ENCODE results near the gene LRRC23. TPM values are rescaled to one million over a fixed set of nuclear protein-coding genes. Genes with fewer than 3 reads are reported as not detected.

Gene LRRC23
- total and polyA plus RNA-seq, 2 donors (not counting 1 experiment from before 2014, with no cell fraction given): 5.6 to 9.6 TPM

DNA sequence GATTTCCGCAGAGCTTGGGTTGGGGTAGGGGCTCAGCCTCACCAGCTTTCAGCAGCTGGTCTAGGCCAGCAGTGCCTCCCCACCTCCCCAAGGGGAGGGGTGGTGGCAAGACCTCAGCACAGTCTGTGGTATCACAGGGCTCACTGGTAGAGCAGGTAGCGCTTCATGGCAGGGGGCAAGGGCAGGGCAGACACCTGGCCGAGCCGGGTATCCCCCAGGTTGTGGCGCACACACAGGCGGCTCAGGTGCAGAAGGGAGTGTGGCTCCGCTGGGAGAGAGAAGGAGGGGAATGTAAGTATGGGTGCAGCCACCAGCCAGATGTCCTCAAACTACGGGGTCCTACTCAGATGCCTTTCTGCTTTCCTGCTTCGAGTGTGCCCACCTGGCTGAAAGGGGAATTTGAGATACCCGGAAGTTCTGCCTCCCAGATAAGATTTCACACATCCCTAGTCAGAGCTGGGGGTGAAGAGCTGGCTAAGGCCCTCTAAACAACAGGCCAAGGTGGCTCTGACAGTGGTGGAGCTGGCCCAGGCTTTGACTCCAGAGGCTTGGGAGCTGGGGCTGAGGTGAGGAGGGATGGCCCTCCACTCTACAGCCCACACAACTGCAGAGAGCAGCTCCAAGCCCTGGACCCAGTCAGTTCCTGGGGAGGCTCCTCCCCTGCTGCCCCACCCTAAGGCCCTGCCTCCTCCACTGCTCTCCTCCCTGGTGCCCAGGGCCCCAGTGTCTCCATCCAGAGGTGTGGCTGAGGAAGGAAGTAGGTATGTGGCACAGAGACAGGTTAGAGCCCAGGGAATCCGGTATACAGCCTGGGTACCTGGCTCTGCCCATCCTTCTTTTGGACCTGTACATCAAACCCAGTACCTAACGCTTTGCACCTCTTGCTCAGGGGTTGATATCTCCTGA is 33.3 kb upstream of the LRRC23 start:
- no peaks in the 10 kb centered on the region for H3K9me3 ChIP-seq (ENCODE audit: control insufficient read depth, insufficient read depth, low read depth, low read length)
- peak overlapping the region; percentile 99 for H3K4me2 ChIP-seq (ENCODE audit: extremely low read depth, insufficient read depth, low read length)
- H3K79me2 ChIP-seq (ENCODE audit: control insufficient read depth, insufficient read depth, low read length): peaks cover 43% of the 10 kb centered on the region
- no peaks in the 10 kb centered on the region for H3K27me3 ChIP-seq (ENCODE audit: control insufficient read depth, insufficient read depth, low read length)
- H3K9ac ChIP-seq (ENCODE audit: insufficient read depth, low read length): no peak overlapping the region
- H3K4me1 ChIP-seq (ENCODE audit: control insufficient read depth, extremely low read depth, insufficient read depth, low read length): peaks cover 31% of the 10 kb centered on the region
- DNase-seq (ENCODE audit: low read depth in 2 of 2): peak in 1 of 2 donors; percentile 23
- peaks cover 4% of the 10 kb centered on the region for H4K20me1 ChIP-seq (ENCODE audit: control insufficient read depth, extremely low read depth, insufficient read depth, low read length)
- TF ChIP-seq CTCF (conservative IDR thresholded peaks at IDR 0.05 in 1 of 2, IDR thresholded peaks at IDR 0.05 in 1 of 2; ENCODE audit: low read depth in 1 of 2, low read length in 2 of 2): no peak
- H3K4me3 ChIP-seq (replicated peaks in 1 of 4; ENCODE audit: control extremely low read depth in 1 of 4, insufficient read depth in 1 of 4, low read depth in 3 of 4, low read length in 4 of 4): peak overlapping the region; percentile 81 to 94 (median 92)
- H3K27ac ChIP-seq (ENCODE audit: insufficient read depth, low read length): peak overlapping the region; percentile 4
- no peak overlapping the region for H2AFZ ChIP-seq (ENCODE audit: low read length)
- peaks cover 18% of the 10 kb centered on the region for H3K36me3 ChIP-seq (ENCODE audit: control insufficient read depth, insufficient read depth, low read length)

GRCh38 chr12:6872073-6873048 is 32.3 kb upstream of the LRRC23 start:
- Histone ChIP-seq H3K9ac (ENCODE audit: insufficient read depth, low read length) (peak overlapping the region; percentile 80), H3K4me1 (ENCODE audit: control insufficient read depth, extremely low read depth, insufficient read depth, low read length) (peaks cover 28% of the 10 kb centered on the region), H3K4me3 (replicated peaks in 1 of 4; ENCODE audit: control extremely low read depth in 1 of 4, insufficient read depth in 1 of 4, low read depth in 3 of 4, low read length in 4 of 4) (peak overlapping the region; percentile 81 to 94 (median 92)), H3K36me3 (ENCODE audit: control insufficient read depth, insufficient read depth, low read length) (peaks cover 18% of the 10 kb centered on the region), H3K4me2 (ENCODE audit: extremely low read depth, insufficient read depth, low read length) (peak overlapping the region; percentile 99), H3K27ac (ENCODE audit: insufficient read depth, low read length) (peak overlapping the region; percentile 79), H2AFZ (ENCODE audit: low read length) (no peak overlapping the region), H4K20me1 (ENCODE audit: control insufficient read depth, extremely low read depth, insufficient read depth, low read length) (peaks cover 4% of the 10 kb centered on the region), H3K79me2 (ENCODE audit: control insufficient read depth, insufficient read depth, low read length) (peaks cover 43% of the 10 kb centered on the region), H3K9me3 (ENCODE audit: control insufficient read depth, insufficient read depth, low read depth, low read length) (no peaks in the 10 kb centered on the region), H3K27me3 (ENCODE audit: control insufficient read depth, insufficient read depth, low read length) (no peaks in the 10 kb centered on the region)
- peak; percentile 58 to 63 for DNase-seq (ENCODE audit: low read depth in 2 of 2)
- TF ChIP-seq EZH2 (IDR thresholded peaks at IDR 0.05; ENCODE audit: low read length, missing control alignments): no peak
- peak; percentile 91 to 92 for TF ChIP-seq CTCF (conservative IDR thresholded peaks at IDR 0.05 in 1 of 2, IDR thresholded peaks at IDR 0.05 in 1 of 2; ENCODE audit: low read depth in 1 of 2, low read length in 2 of 2)

Measured in fibroblast of lung (primary cell).